A549 (cell line): ENCODE data around the gene GIPR. TPM values are rescaled to one million over a fixed set of nuclear protein-coding genes. Genes with fewer than 3 reads are reported as not detected.

Experiments
- ATAC-seq, 2 experiments: fragments of 200-7000 bp in 1 of 2; fragments of >200 bp in 1 of 2; cut with Nextera tagmentation in 1 of 2; cut with Tn5 transposase in 1 of 2; 3 replicates each; pipeline versions ENCODE4 v1.8.0 to v1.9.1; 2018 to 2020; ENCODE audit warnings: mild to moderate bottlenecking in 1 of 2, moderate library complexity in 1 of 2
- CTCF ChIA-PET: fragments of 300-600 bp; sonication (Branson Sonifier 250); formaldehyde crosslinking; extraction: SDS; loops from one replicate; lab custom pipeline; 2021; ENCODE audit warnings: antibody characterized with exemption, inconsistent platforms; lab: Yijun Ruan, JAX
- POLR2A ChIA-PET: fragments of 350-600 bp; formaldehyde crosslinking; extraction: SDS; loops from one replicate; lab custom pipeline; 2021; ENCODE audit warnings: antibody characterized with exemption, inconsistent platforms; lab: Yijun Ruan, JAX
- DNase-seq, 2 experiments: peaks; one replicate each; pipeline versions ENCODE4 v3.0.0 to v3.0.0-alpha.2; 2011 to 2016; ENCODE audit warnings: low read depth in 1 of 2, low spot score in 1 of 2
- FAIRE-seq: peaks from 2 replicates; lab custom pipeline; 2011; peaks lifted over from hg19 to GRCh38; lab: Jason Lieb, UNC
- H3K27ac ChIP-seq, 2 experiments: fragments of >200 bp; sonication (Bioruptor Twin); formaldehyde crosslinking; 3 replicates each; pipeline ENCODE4 v1.5.1; 2016 to 2017
- H3K4me1 ChIP-seq: fragments of >200 bp; sonication (Bioruptor Twin); formaldehyde crosslinking; 3 replicates; pipeline ENCODE4 v1.6.1; 2016
- H3K4me2 ChIP-seq: fragments of >200 bp; sonication (Bioruptor Twin); formaldehyde crosslinking; 3 replicates; pipeline ENCODE4 v1.6.1; 2016
- H3K4me3 ChIP-seq: fragments of >200 bp; sonication (Bioruptor Twin); formaldehyde crosslinking; 3 replicates; pipeline ENCODE4 v1.5.1; 2016
- H3K9me3 ChIP-seq: fragments of >200 bp; sonication (Bioruptor Twin); formaldehyde crosslinking; 3 replicates; pipeline ENCODE4 v1.6.1; 2016
- CBX2 ChIP-seq: fragments of 200-600 bp; sonication (generic); IDR thresholded peaks from 2 replicates; pipeline ENCODE4 v1.6.1; 2016; ENCODE audit warnings: low read depth, mild to moderate bottlenecking, borderline replicate concordance
- CBX8 ChIP-seq: fragments of 200-600 bp; sonication (generic); IDR thresholded peaks from 2 replicates; pipeline ENCODE4 v1.6.1; 2016
- CHD2 ChIP-seq: fragments of 150-350 bp; IDR thresholded peaks from 2 replicates; pipeline ENCODE4 v1.6.1; 2014; ENCODE audit warnings: low read length; ENCODE audit not compliant: partially characterized antibody
- EHMT2 ChIP-seq: fragments of 200-600 bp; sonication (generic); IDR thresholded peaks from 2 replicates; pipeline ENCODE4 v1.6.1; 2016; ENCODE audit warnings: antibody characterized with exemption, low read depth, mild to moderate bottlenecking, moderate library complexity
- EP300 ChIP-seq, 2 experiments: fragments of >200 bp; sonication (Bioruptor Twin); formaldehyde crosslinking; IDR thresholded peaks; 2 replicates in 1 of 2; 3 replicates in 1 of 2; pipeline ENCODE4 v1.6.1; 2016 to 2017
- HEYL ChIP-seq: fragments of 250-450 bp; sonication (Bioruptor Pico); IDR thresholded peaks from 2 replicates; pipeline ENCODE4 v1.8.0; 2021; ENCODE audit warnings: mild to moderate bottlenecking, moderate library complexity
- HMGXB4 ChIP-seq: fragments of 250-450 bp; sonication (Bioruptor Pico); IDR thresholded peaks from 2 replicates; pipeline ENCODE4 v1.5.0; 2021; ENCODE audit warnings: mild to moderate bottlenecking, moderate library complexity, borderline replicate concordance
- HOXA7 ChIP-seq: fragments of 250-450 bp; sonication (Bioruptor Pico); IDR thresholded peaks from 2 replicates; pipeline ENCODE4 v1.5.0; 2020; ENCODE audit warnings: mild to moderate bottlenecking, moderate library complexity
- JUN ChIP-seq, 2 experiments: fragments of >200 bp; sonication (Bioruptor Twin); formaldehyde crosslinking; IDR thresholded peaks; 2 replicates in 1 of 2; 3 replicates in 1 of 2; pipeline ENCODE4 v1.6.1; 2016 to 2017
- KDM1A ChIP-seq: fragments of 200-600 bp; sonication (generic); IDR thresholded peaks from 2 replicates; pipeline ENCODE4 v1.6.1; 2016; ENCODE audit warnings: low read depth, mild to moderate bottlenecking
- NFE2L2 ChIP-seq: fragments of 150-350 bp; conservative IDR thresholded peaks from 2 replicates; pipeline ENCODE4 v1.6.1; 2014; ENCODE audit warnings: low read length
- NR3C1 ChIP-seq: fragments of >200 bp; sonication (Bioruptor Twin); formaldehyde crosslinking; IDR thresholded peaks from 3 replicates; pipeline ENCODE4 v1.6.1; 2017
- PHF8 ChIP-seq: fragments of 200-600 bp; sonication (generic); IDR thresholded peaks from 2 replicates; pipeline ENCODE4 v1.6.1; 2016; ENCODE audit warnings: low read depth, mild to moderate bottlenecking, antibody characterized with exemption, moderate library complexity, borderline replicate concordance
- POLR2A ChIP-seq: IDR thresholded peaks from 2 replicates; pipeline ENCODE4 v1.6.1; 2012; ENCODE audit warnings: mild to moderate bottlenecking, low read length
- POLR2AphosphoS2 ChIP-seq: conservative IDR thresholded peaks from 2 replicates; pipeline ENCODE4 v1.6.1; 2012; ENCODE audit warnings: low read length, improper control_type of control experiment, inconsistent platforms
- REST ChIP-seq: fragments of 200-600 bp; sonication (generic); IDR thresholded peaks from 2 replicates; pipeline ENCODE4 v1.6.1; 2016; ENCODE audit warnings: antibody characterized with exemption, mild to moderate bottlenecking, moderate library complexity
- RFX5 ChIP-seq: fragments of 450-650 bp; IDR thresholded peaks from 2 replicates; pipeline ENCODE4 v1.7.1; 2014; ENCODE audit warnings: antibody characterized with exemption, mild to moderate bottlenecking, moderate library complexity
- TFCP2L1 ChIP-seq: fragments of 250-450 bp; sonication (Bioruptor Pico); IDR thresholded peaks from 2 replicates; pipeline ENCODE4 v1.5.0; 2021; ENCODE audit warnings: mild to moderate bottlenecking
- ZC3H11A ChIP-seq: fragments of 450-650 bp; IDR thresholded peaks from 2 replicates; pipeline ENCODE4 v1.6.1; 2014; ENCODE audit warnings: antibody characterized with exemption, mild to moderate bottlenecking
- ZFP36 ChIP-seq: fragments of 450-650 bp; IDR thresholded peaks from 2 replicates; pipeline ENCODE4 v1.6.1; 2014; ENCODE audit warnings: borderline replicate concordance; ENCODE audit not compliant: partially characterized antibody
- WGBS: methylation state at CpG from one replicate; pipeline ENCODE4 v1.1.6; 2017; ENCODE audit errors: missing lambda C conversion rate; 5-methylcytosine and 5-hydroxymethylcytosine counted together
- polyA plus RNA-seq, 4 experiments: library from polyadenylated mRNA; depleted of rRNA in 3 of 4; stranded (reverse); fragments of >200 nt; fragmentation: RNase III in 1 of 4; extraction: RNeasy Plus Mini Kit Qiagen cat#74134 plus additional on column Dnase treatment in 1 of 4; gene quantifications; 2 replicates in 3 of 4; 3 replicates in 1 of 4; pipeline ENCODE4 v1.2.3, GENCODE V29; 2011 to 2017
- TF ChIP-seq, protein P1 (sequence below): fragments of 450-650 bp; IDR thresholded peaks from 2 replicates; pipeline ENCODE4 v1.6.1; 2014; ENCODE audit warnings: antibody characterized with exemption
- TF ChIP-seq, protein P2 (sequence below): IDR thresholded peaks from 2 replicates; pipeline ENCODE4 v1.6.1; 2012; ENCODE audit warnings: low read depth, borderline replicate concordance

The GIPR gene
- polyA plus RNA-seq, 2 of the 4 experiments (the other 2 are of a cell fraction) = 1.2 to 1.4 TPM

- CTCF ChIA-PET = interaction anchor here (0.6 to 1.1 kb wide), 3 partner anchors 16 to 465 kb away, joined by 3 to 5 read pairs (median 5); no protein-coding TSS in a partner anchor
- Histone ChIP-seq H3K9me3 (no peaks in the 10 kb centered on the region), H3K27ac (no peak overlapping the region), H3K4me3 (no peak overlapping the region), H3K4me1 (no peaks in the 10 kb centered on the region), H3K4me2 (no peak overlapping the region)
- TF ChIP-seq EP300 (IDR thresholded peaks at IDR 0.05) = no peak
- TF ChIP-seq CBX2 = no peak
- TF ChIP-seq EHMT2 = no peak
- no peak for TF ChIP-seq CBX8
- TF ChIP-seq NR3C1 = no peak
- TF ChIP-seq ZFP36 = no peak
- no peak for TF ChIP-seq KDM1A
- TF ChIP-seq POLR2A = no peak
- TF ChIP-seq NFE2L2 = no peak
- TF ChIP-seq HOXA7 (CRISPR knock-in tag) = no peak
- TF ChIP-seq JUN (IDR thresholded peaks at IDR 0.05) = no peak
- TF ChIP-seq TFCP2L1 (CRISPR knock-in tag) = no peak
- TF ChIP-seq REST = no peak
- TF ChIP-seq RFX5 = no peak
- WGBS = 56% methylated on average over 6 of the region's 6 CpGs
- no peak for FAIRE-seq
- no peak for DNase-seq
- POLR2A ChIA-PET = no interaction called here
- ATAC-seq = peak; percentile 45 to 60
Measured at GRCh38 chr19:45659096-45659729, 8.8 kb upstream of the GIPR start.

- ChIA-PET POLR2A (no interaction called here), CTCF (interaction anchor here (0.7 to 2.5 kb wide), 8 partner anchors 10 to 349 kb away, joined by 3 to 14 read pairs (median 4); no protein-coding TSS in a partner anchor)
- ATAC-seq = peak; percentile 39 to 48; a peak in 4 of 6 replicates
Measured at GRCh38 chr19:45660636-45661035, 7.4 kb upstream of the GIPR start.

More at GRCh38 chr19:45660636-45661035, 7.4 kb upstream of the GIPR start:
- Histone ChIP-seq H3K4me1 (no peaks in the 10 kb centered on the region), H3K4me3 (no peak overlapping the region), H3K27ac (no peak overlapping the region), H3K4me2 (no peak overlapping the region), H3K9me3 (no peaks in the 10 kb centered on the region)
- FAIRE-seq = no peak
- no peak for TF ChIP-seq KDM1A
- TF ChIP-seq CHD2 = no peak
- TF ChIP-seq, protein P1, sequence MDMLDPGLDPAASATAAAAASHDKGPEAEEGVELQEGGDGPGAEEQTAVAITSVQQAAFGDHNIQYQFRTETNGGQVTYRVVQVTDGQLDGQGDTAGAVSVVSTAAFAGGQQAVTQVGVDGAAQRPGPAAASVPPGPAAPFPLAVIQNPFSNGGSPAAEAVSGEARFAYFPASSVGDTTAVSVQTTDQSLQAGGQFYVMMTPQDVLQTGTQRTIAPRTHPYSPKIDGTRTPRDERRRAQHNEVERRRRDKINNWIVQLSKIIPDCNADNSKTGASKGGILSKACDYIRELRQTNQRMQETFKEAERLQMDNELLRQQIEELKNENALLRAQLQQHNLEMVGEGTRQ = no peak
- no peak for TF ChIP-seq HMGXB4 (CRISPR knock-in tag)
- TF ChIP-seq, protein P2, sequence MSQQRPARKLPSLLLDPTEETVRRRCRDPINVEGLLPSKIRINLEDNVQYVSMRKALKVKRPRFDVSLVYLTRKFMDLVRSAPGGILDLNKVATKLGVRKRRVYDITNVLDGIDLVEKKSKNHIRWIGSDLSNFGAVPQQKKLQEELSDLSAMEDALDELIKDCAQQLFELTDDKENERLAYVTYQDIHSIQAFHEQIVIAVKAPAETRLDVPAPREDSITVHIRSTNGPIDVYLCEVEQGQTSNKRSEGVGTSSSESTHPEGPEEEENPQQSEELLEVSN = no peak
- TF ChIP-seq PHF8 = no peak
- TF ChIP-seq ZC3H11A = no peak
- TF ChIP-seq CBX8 = no peak
- TF ChIP-seq POLR2AphosphoS2 = no peak
- TF ChIP-seq NFE2L2 = no peak
- no peak for TF ChIP-seq HEYL
- DNase-seq = no peak
- 46% methylated on average over 8 of the region's 8 CpGs for WGBS
